Measurements from ENCODE around the gene IGFBP1.

IGFBP1 gene

GRCh38 chr7:45880433-45880860 lies 7.8 kb upstream of the IGFBP1 start:
- H3K4me3 ChIP-seq (ENCODE audit: low read depth, low read length), result no peak overlapping the region

GRCh38 chr7:45881280-45881758 lies 7.0 kb upstream of the IGFBP1 start:
- no peak overlapping the region for H3K4me3 ChIP-seq (ENCODE audit: low read depth, low read length)

GRCh38 chr7:45881759-45882464 lies 6.4 kb upstream of the IGFBP1 start:
- no peak overlapping the region for H3K4me3 ChIP-seq (ENCODE audit: low read depth, low read length)

GRCh38 chr7:45882465-45882810 lies 5.8 kb upstream of the IGFBP1 start:
- H3K4me3 ChIP-seq (ENCODE audit: low read depth, low read length), result no peak overlapping the region

GRCh38 chr7:45884136-45884535 lies 4.2 kb upstream of the IGFBP1 start:
- H3K4me3 ChIP-seq (ENCODE audit: low read depth, low read length), result no peak overlapping the region

GRCh38 chr7:45885264-45885882 lies 2.9 kb upstream of the IGFBP1 start:
- no peak overlapping the region for H3K4me3 ChIP-seq (ENCODE audit: low read depth, low read length)

- H3K4me3 ChIP-seq (ENCODE audit: low read depth, low read length), result no peak overlapping the region
Measured at GRCh38 chr7:45886931-45887667, 1.2 kb upstream of the IGFBP1 start.

- H3K4me3 ChIP-seq (ENCODE audit: low read depth, low read length), result peak overlapping the region; percentile 42
Measured at GRCh38 chr7:45888993-45889366, 692 bp downstream of the IGFBP1 start.

- H3K4me3 ChIP-seq (ENCODE audit: low read depth, low read length), result no peak overlapping the region
Measured at GRCh38 chr7:45889367-45890067, 1.2 kb downstream of the IGFBP1 start.

- H3K4me3 ChIP-seq (ENCODE audit: low read depth, low read length), result no peak overlapping the region
Measured at GRCh38 chr7:45890125-45890901, 2.0 kb downstream of the IGFBP1 start.

- no peak overlapping the region for H3K4me3 ChIP-seq (ENCODE audit: low read depth, low read length)
Measured at GRCh38 chr7:45890902-45891461, 2.7 kb downstream of the IGFBP1 start.

- H3K4me3 ChIP-seq (ENCODE audit: low read depth, low read length), result no peak overlapping the region
Measured at GRCh38 chr7:45891462-45892402, 3.4 kb downstream of the IGFBP1 start.

- H3K4me3 ChIP-seq (ENCODE audit: low read depth, low read length), result no peak overlapping the region
Measured at GRCh38 chr7:45892407-45893035, 4.2 kb downstream of the IGFBP1 start.

GRCh38 chr7:45893374-45893995 lies 5.2 kb downstream of the IGFBP1 start:
- H3K4me3 ChIP-seq (ENCODE audit: low read depth, low read length), result no peak overlapping the region

- no peak overlapping the region for H3K4me3 ChIP-seq (ENCODE audit: low read depth, low read length)
Measured at GRCh38 chr7:45893996-45894664, 5.8 kb downstream of the IGFBP1 start.

GRCh38 chr7:45894665-45895062 lies 6.4 kb downstream of the IGFBP1 start:
- H3K4me3 ChIP-seq (ENCODE audit: low read depth, low read length), result no peak overlapping the region

GRCh38 chr7:45897042-45897690 lies 8.9 kb downstream of the IGFBP1 start:
- H3K4me3 ChIP-seq (ENCODE audit: low read depth, low read length), result no peak overlapping the region
